ENCODE results near the gene GPR32. TPM values are rescaled to one million over a fixed set of nuclear protein-coding genes. Genes with fewer than 3 reads are reported as not detected.
"Not testable (repeated sequence)": the region's sequence is repeated elsewhere in the genome, so short reads cannot be mapped to it uniquely, and the experiment has no call there.

GPR32 gene
- total RNA-seq, 1 experiment from 2014 or later: not detected

DNA sequence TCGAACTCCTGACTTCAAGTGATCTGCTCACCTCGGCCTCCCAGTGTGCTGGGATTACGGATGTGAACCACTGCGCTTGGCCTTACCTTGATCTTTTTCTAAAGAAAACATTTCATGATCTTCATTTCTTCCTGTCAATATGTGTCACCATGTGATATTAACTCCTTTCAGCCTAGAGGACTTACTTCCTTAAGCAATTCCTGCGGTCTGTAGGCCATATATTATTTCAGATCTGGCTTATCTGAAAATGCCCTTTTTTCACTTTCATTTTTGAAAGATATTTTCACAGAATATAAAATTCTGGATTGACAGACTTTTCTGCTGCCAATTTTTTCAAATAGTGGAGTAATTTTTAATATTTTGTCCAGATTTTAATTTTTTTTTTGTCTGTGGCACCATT is 2.0 kb upstream of the GPR32 start (continued):
- TF ChIP-seq, protein P1, sequence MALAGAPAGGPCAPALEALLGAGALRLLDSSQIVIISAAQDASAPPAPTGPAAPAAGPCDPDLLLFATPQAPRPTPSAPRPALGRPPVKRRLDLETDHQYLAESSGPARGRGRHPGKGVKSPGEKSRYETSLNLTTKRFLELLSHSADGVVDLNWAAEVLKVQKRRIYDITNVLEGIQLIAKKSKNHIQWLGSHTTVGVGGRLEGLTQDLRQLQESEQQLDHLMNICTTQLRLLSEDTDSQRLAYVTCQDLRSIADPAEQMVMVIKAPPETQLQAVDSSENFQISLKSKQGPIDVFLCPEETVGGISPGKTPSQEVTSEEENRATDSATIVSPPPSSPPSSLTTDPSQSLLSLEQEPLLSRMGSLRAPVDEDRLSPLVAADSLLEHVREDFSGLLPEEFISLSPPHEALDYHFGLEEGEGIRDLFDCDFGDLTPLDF (CRISPR knock-in tag; IDR thresholded peaks at IDR 0.05): no peak
- TF ChIP-seq, protein P2, sequence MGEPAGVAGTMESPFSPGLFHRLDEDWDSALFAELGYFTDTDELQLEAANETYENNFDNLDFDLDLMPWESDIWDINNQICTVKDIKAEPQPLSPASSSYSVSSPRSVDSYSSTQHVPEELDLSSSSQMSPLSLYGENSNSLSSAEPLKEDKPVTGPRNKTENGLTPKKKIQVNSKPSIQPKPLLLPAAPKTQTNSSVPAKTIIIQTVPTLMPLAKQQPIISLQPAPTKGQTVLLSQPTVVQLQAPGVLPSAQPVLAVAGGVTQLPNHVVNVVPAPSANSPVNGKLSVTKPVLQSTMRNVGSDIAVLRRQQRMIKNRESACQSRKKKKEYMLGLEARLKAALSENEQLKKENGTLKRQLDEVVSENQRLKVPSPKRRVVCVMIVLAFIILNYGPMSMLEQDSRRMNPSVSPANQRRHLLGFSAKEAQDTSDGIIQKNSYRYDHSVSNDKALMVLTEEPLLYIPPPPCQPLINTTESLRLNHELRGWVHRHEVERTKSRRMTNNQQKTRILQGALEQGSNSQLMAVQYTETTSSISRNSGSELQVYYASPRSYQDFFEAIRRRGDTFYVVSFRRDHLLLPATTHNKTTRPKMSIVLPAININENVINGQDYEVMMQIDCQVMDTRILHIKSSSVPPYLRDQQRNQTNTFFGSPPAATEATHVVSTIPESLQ (CRISPR knock-in tag; IDR thresholded peaks at IDR 0.05): no peak

- no peak overlapping the region for H3K4me3 Mint-ChIP-seq
- peaks cover 56% of the 10 kb centered on the region for H3K27me3 Mint-ChIP-seq (ENCODE audit: low read depth)
- H3K9me3 Mint-ChIP-seq: no peaks in the 10 kb centered on the region
- H3K36me3 Mint-ChIP-seq: no peaks in the 10 kb centered on the region
- POLR2A ChIA-PET: no interaction called here
- peaks cover 4% of the 10 kb centered on the region for H3K4me1 Mint-ChIP-seq
- ATAC-seq (no peak), DNase-seq (ENCODE audit: low spot score) (no peak)
- TF ChIP-seq ZBTB21 (CRISPR knock-in tag; IDR thresholded peaks at IDR 0.05; ENCODE audit: borderline replicate concordance): no peak
- no peak for TF ChIP-seq RELA (CRISPR knock-in tag; IDR thresholded peaks at IDR 0.05; ENCODE audit: borderline replicate concordance)
- no peak for TF ChIP-seq CDX4 (CRISPR knock-in tag; IDR thresholded peaks at IDR 0.05; ENCODE audit: borderline replicate concordance)
- TF ChIP-seq NR2C2 (CRISPR knock-in tag; IDR thresholded peaks at IDR 0.05): no peak
- TF ChIP-seq NR1H2 (CRISPR knock-in tag; IDR thresholded peaks at IDR 0.05): no peak
- TF ChIP-seq SP1 (CRISPR knock-in tag; conservative IDR thresholded peaks at IDR 0.05): no peak
- TF ChIP-seq ZNF121 (CRISPR knock-in tag; IDR thresholded peaks at IDR 0.05): no peak
- TF ChIP-seq, protein P1 (CRISPR knock-in tag; IDR thresholded peaks at IDR 0.05): no peak
- TF ChIP-seq RORB (CRISPR knock-in tag; IDR thresholded peaks at IDR 0.05): no peak
- TF ChIP-seq, protein P3, sequence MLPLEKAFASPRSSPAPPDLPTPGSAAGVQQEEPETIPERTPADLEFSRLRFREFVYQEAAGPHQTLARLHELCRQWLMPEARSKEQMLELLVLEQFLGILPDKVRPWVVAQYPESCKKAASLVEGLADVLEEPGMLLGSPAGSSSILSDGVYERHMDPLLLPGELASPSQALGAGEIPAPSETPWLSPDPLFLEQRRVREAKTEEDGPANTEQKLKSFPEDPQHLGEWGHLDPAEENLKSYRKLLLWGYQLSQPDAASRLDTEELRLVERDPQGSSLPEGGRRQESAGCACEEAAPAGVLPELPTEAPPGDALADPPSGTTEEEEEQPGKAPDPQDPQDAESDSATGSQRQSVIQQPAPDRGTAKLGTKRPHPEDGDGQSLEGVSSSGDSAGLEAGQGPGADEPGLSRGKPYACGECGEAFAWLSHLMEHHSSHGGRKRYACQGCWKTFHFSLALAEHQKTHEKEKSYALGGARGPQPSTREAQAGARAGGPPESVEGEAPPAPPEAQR (CRISPR knock-in tag; IDR thresholded peaks at IDR 0.05): no peak
- H3K27ac Mint-ChIP-seq: no peak overlapping the region
- CTCF ChIA-PET: interaction anchor here (0.5 to 1.5 kb wide), 5 partner anchors 12 to 215 kb away, joined by 3 to 5 read pairs (median 3); no protein-coding TSS in a partner anchor
Measured at GRCh38 chr19:50770888-50771287, 624 bp downstream of the GPR32 start.

- POLR2A ChIA-PET: interaction anchor here (1.5 kb wide), 1 partner anchor 48 kb away, joined by 4 read pairs; no protein-coding TSS in a partner anchor
- CTCF ChIA-PET: no interaction called here
- no peaks in the 10 kb centered on the region for H3K9me3 Mint-ChIP-seq
- H3K27ac Mint-ChIP-seq: no peak overlapping the region
- no peak for DNase-seq (ENCODE audit: low spot score)
- H3K36me3 Mint-ChIP-seq: no peaks in the 10 kb centered on the region
- no peak overlapping the region for H3K4me3 Mint-ChIP-seq
- ATAC-seq: peak; percentile 61
- peaks cover 62% of the 10 kb centered on the region for H3K27me3 Mint-ChIP-seq (ENCODE audit: low read depth)
- peaks cover 3% of the 10 kb centered on the region for H3K4me1 Mint-ChIP-seq
- TF ChIP-seq GTF2I (CRISPR knock-in tag; conservative IDR thresholded peaks at IDR 0.05) (0 out of 2 replicates have a peak, but pooled peaks have one; percentile 12), OVOL2 (CRISPR knock-in tag; IDR thresholded peaks at IDR 0.05; ENCODE audit: borderline replicate concordance) (no peak), TEAD4 (CRISPR knock-in tag; IDR thresholded peaks at IDR 0.05) (no peak), USF1 (CRISPR knock-in tag; IDR thresholded peaks at IDR 0.05) (peak; percentile 85), NFYB (CRISPR knock-in tag; conservative IDR thresholded peaks at IDR 0.05; ENCODE audit: low read depth) (peak; percentile 92)
- TF ChIP-seq, protein P4, sequence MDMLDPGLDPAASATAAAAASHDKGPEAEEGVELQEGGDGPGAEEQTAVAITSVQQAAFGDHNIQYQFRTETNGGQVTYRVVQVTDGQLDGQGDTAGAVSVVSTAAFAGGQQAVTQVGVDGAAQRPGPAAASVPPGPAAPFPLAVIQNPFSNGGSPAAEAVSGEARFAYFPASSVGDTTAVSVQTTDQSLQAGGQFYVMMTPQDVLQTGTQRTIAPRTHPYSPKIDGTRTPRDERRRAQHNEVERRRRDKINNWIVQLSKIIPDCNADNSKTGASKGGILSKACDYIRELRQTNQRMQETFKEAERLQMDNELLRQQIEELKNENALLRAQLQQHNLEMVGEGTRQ (CRISPR knock-in tag; IDR thresholded peaks at IDR 0.05): peak; percentile 89
Measured at GRCh38 chr19:50772476-50772875, 2.2 kb downstream of the GPR32 start.

GRCh38 chr19:50772912-50773311 is 2.6 kb downstream of the GPR32 start:
- not testable (repeated sequence) for H3K36me3 Mint-ChIP-seq; H3K4me1 Mint-ChIP-seq; H3K27ac Mint-ChIP-seq; H3K4me3 Mint-ChIP-seq; ATAC-seq; DNase-seq (ENCODE audit: low spot score); H3K9me3 Mint-ChIP-seq
- POLR2A ChIA-PET: interaction anchor here (1.5 kb wide), 1 partner anchor 48 kb away, joined by 4 read pairs; no protein-coding TSS in a partner anchor
- CTCF ChIA-PET: interaction anchor here (0.9 to 1.8 kb wide), 4 partner anchors 48 to 216 kb away, joined by 3 to 6 read pairs (median 4); no protein-coding TSS in a partner anchor
- H3K27me3 Mint-ChIP-seq (ENCODE audit: low read depth): peaks cover 67% of the 10 kb centered on the region

DNA sequence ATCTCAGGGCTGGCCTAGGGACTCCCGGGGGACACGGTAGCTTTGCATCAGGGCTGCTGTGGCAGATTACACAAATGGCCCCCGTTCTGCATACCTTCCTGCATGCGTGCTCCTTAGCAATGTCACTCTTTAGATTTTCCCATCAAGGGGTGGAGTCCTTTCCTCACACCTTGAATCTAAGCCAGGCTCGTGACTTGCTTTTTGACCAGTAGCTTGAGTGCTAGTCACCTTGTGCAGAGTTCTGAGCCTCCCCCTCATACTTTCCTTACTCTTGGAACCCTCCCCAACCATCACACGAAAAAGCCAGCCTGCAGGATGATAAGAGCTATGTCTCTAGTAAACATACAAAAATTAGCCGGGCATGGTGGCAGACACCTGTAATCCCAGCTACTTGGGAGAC is 3.2 kb downstream of the GPR32 start:
- ChIA-PET CTCF (interaction anchor here (0.9 to 1.8 kb wide), 4 partner anchors 49 to 217 kb away, joined by 3 to 6 read pairs (median 4); no protein-coding TSS in a partner anchor), POLR2A (interaction anchor here (1.5 kb wide), 1 partner anchor 49 kb away, joined by 4 read pairs; no protein-coding TSS in a partner anchor)
- not testable (repeated sequence) for H3K4me3 Mint-ChIP-seq; H3K27ac Mint-ChIP-seq; ATAC-seq; DNase-seq (ENCODE audit: low spot score); H3K9me3 Mint-ChIP-seq; H3K36me3 Mint-ChIP-seq
- H3K4me1 Mint-ChIP-seq: peaks cover 13% of the 10 kb centered on the region
- peaks cover 70% of the 10 kb centered on the region for H3K27me3 Mint-ChIP-seq (ENCODE audit: low read depth)
